ENCODE measurements around the gene TRIM8. TPM values are rescaled to one million over a fixed set of nuclear protein-coding genes. Genes with fewer than 3 reads are reported as not detected.
A peak's percentile ranks its signal among the peaks of the same experiment; 100 is the strongest.

The TRIM8 gene
- total and polyA plus RNA-seq, 9 donors: 48.5 to 120 (median 84.3) TPM

- H3K36me3 ChIP-seq: no peaks in the 10 kb centered on the region
- TF ChIP-seq, protein P1, sequence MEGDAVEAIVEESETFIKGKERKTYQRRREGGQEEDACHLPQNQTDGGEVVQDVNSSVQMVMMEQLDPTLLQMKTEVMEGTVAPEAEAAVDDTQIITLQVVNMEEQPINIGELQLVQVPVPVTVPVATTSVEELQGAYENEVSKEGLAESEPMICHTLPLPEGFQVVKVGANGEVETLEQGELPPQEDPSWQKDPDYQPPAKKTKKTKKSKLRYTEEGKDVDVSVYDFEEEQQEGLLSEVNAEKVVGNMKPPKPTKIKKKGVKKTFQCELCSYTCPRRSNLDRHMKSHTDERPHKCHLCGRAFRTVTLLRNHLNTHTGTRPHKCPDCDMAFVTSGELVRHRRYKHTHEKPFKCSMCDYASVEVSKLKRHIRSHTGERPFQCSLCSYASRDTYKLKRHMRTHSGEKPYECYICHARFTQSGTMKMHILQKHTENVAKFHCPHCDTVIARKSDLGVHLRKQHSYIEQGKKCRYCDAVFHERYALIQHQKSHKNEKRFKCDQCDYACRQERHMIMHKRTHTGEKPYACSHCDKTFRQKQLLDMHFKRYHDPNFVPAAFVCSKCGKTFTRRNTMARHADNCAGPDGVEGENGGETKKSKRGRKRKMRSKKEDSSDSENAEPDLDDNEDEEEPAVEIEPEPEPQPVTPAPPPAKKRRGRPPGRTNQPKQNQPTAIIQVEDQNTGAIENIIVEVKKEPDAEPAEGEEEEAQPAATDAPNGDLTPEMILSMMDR (IDR thresholded peaks at IDR 0.05): no peak
- TF ChIP-seq EP300 (IDR thresholded peaks at IDR 0.05) (no peak), POLR2A (IDR thresholded peaks at IDR 0.05) (no peak)
- DNase-seq: no peak
- H3K4me3 ChIP-seq: no peak overlapping the region
- WGBS, 3 donors: 62 to 74% (median 73%) methylated on average over 16 of the region's 16 CpGs
- intact Hi-C loops (cut with DNase I): no loop called here
- H3K27me3 ChIP-seq: no peaks in the 10 kb centered on the region
- H3K9me3 ChIP-seq: no peaks in the 10 kb centered on the region
- no peak overlapping the region for H3K27ac ChIP-seq
- H3K4me1 ChIP-seq (ENCODE audit: insufficient read depth): peaks cover 6% of the 10 kb centered on the region
These were observed 46.9 kb upstream of the TRIM8 start for GRCh38 chr10:102597131-102597991.

DNA sequence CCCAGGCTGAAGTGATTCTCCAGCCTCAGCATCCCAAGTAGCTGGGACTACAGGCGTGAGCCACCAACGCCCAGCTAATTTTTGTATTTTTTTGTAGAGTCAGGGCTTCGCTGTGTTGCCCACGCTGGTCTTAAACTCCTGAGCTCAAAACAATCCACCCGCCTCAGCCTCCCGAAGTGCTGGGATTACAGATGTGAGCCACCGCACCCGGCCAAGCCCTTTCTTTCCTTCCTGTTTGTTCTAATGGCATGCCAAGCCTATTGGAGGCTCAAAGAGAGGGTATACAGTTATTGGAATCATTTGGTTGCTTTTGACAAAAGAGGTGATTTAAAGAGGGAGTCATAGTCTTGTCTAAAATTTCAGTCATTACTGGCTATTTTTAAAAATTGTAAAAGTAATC, 46.0 kb upstream of the TRIM8 start:
- 81 to 92% (median 85%) methylated on average over 8 of the region's 8 CpGs for WGBS, 3 donors
- Histone ChIP-seq H3K36me3 (no peaks in the 10 kb centered on the region), H3K4me1 (ENCODE audit: insufficient read depth) (peaks cover 6% of the 10 kb centered on the region), H3K9me3 (no peaks in the 10 kb centered on the region), H3K4me3 (no peak overlapping the region), H3K27ac (no peak overlapping the region), H3K27me3 (no peaks in the 10 kb centered on the region)
- intact Hi-C loops (cut with DNase I): loop anchor here in 1 of 4 donors (2.0 kb wide), 1 partner anchor 67 kb away; no protein-coding TSS in a partner anchor
- TF ChIP-seq POLR2A (IDR thresholded peaks at IDR 0.05) (no peak), EP300 (IDR thresholded peaks at IDR 0.05) (no peak)
- TF ChIP-seq, protein P1 (IDR thresholded peaks at IDR 0.05): no peak
- DNase-seq: no peak

- intact Hi-C loops (cut with DNase I): loop anchor here in 2 of 4 donors (2.0 to 5.0 kb wide), 2 partner anchors 38 to 69 kb away; no protein-coding TSS in a partner anchor
- H3K27ac ChIP-seq: no peak overlapping the region
- no peaks in the 10 kb centered on the region for H3K27me3 ChIP-seq
- peak in 1 of 5 donors; percentile 49 for DNase-seq
- 43 to 50% (median 47%) methylated on average over 7 of the region's 7 CpGs for WGBS, 3 donors
- peaks cover 6% of the 10 kb centered on the region for H3K4me1 ChIP-seq (ENCODE audit: insufficient read depth)
- H3K4me3 ChIP-seq: no peak overlapping the region
- no peaks in the 10 kb centered on the region for H3K9me3 ChIP-seq
- no peak for TF ChIP-seq POLR2A (IDR thresholded peaks at IDR 0.05)
- TF ChIP-seq EP300 (IDR thresholded peaks at IDR 0.05): no peak
- TF ChIP-seq, protein P1 (IDR thresholded peaks at IDR 0.05): no peak
- H3K36me3 ChIP-seq: no peaks in the 10 kb centered on the region
These were observed 44.5 kb upstream of the TRIM8 start for GRCh38 chr10:102599565-102600327.

GRCh38 chr10:102600816-102601215, 43.5 kb upstream of the TRIM8 start:
- peaks cover 6% of the 10 kb centered on the region for H3K4me1 ChIP-seq (ENCODE audit: insufficient read depth)
- no peak overlapping the region for H3K4me3 ChIP-seq
- TF ChIP-seq POLR2A (IDR thresholded peaks at IDR 0.05): no peak
- no peak for TF ChIP-seq EP300 (IDR thresholded peaks at IDR 0.05)
- TF ChIP-seq, protein P1 (IDR thresholded peaks at IDR 0.05): no peak
- 86 to 89% (median 86%) methylated on average over 6 of the region's 6 CpGs for WGBS, 3 donors
- H3K27ac ChIP-seq: no peak overlapping the region
- no peaks in the 10 kb centered on the region for H3K36me3 ChIP-seq
- H3K27me3 ChIP-seq: no peaks in the 10 kb centered on the region
- H3K9me3 ChIP-seq: no peaks in the 10 kb centered on the region
- DNase-seq: no peak
- intact Hi-C loops (cut with DNase I): loop anchor here in 1 of 4 donors (5.0 kb wide), 1 partner anchor 36 kb away; no protein-coding TSS in a partner anchor

Measured in ovary (tissue), 9 donors.